ENCODE data around the gene TMEM258.

Gene TMEM258

DNA sequence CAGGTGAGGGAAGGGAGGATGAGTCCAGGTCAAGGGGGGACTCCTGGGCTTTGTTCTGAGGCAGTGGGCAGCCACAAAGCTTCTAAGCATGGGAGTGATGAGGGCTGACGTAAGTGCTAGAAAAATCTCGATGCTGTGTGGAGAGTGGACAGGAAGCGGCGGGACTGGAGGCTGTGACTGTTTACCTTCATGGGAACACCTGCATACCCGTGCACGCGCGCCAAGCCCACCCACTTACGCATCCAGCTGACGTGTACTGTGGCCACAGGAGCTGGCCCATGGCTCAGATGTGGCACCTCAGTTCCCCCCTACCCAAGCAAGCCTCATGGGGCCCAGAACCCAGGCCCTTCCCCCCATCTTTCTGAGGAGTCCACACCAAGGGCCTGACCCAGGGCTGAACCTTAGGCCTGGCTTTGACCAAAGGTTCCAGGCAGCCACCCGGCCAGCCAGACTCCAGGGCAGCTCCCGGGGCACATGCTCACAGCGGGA lies 26.0 kb downstream of the TMEM258 start:
- in situ Hi-C loops (cut with MboI; ENCODE audit: low pct_unique_long_range_greater_than_20kb, low sequenced_read_pairs) = no loop called here
- no peak for DNase-seq

DNA sequence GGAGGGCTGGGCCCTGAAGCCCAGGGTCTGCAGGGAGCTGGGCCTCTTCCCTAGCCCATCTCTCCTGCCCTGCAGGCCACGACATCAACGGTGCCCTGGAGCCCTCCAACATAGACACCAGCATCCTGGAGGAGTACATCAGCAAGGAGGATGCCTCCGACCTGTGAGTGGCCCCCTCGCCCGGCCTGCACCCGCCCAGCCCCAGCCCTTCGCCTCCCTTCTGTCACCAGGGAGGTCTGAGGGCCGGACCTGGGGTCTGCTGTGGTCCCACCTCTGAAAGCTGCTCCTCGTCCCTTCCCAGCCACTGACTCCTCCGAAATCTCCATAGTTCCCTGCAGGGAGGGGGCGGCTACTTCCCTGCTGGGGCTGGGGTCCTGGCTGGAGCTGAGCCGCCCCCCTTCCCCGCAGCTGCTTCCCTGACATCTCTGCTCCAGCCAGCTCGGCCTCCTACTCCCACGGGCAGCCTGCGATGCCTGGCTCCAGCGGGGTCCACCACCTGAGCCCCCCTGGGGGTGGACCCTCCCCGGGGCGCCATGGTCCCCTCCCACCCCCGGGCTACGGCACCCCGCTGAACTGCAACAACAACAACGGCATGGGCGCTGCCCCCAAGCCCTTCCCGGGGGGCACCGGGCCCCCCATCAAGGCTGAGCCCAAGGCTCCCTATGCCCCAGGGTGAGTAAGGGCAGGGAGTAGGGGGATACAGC lies 26.7 kb downstream of the TMEM258 start:
- in situ Hi-C loops (cut with MboI; ENCODE audit: low pct_unique_long_range_greater_than_20kb, low sequenced_read_pairs) = no loop called here
- DNase-seq = no peak

DNA sequence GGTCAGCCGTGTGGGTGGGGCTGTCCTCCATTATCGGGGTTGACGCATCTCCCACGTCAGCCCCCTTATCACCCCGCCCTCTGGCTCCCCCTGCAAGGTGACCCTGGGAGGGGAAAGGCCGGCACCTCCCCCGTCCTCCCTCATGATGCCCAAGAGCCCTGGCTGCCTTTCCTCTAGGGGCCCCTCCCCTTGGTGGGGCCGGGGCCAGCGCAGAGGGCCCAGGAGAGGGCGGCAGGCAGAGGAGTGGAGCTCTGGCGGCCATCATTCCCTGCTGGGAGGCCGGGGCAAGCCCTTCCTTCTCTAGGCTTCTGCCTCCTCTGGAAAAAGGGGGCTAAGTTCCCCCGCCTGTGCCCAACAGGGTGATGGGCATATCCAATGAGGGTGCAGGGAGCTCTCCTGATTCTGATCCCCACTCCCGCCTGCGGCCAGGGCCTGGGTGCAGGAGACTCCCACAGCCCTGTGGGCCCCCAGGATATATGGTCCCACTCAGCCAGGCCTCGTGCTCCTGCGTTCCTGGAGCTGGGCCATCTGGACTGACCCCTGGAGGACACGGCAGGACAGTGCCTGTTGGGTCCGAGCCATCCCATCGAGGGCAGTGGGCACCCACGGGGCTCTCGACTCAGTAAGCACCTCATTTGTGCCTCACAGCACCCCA lies 27.7 kb downstream of the TMEM258 start:
- in situ Hi-C loops (cut with MboI; ENCODE audit: low pct_unique_long_range_greater_than_20kb, low sequenced_read_pairs) = no loop called here
- DNase-seq = no peak

DNA sequence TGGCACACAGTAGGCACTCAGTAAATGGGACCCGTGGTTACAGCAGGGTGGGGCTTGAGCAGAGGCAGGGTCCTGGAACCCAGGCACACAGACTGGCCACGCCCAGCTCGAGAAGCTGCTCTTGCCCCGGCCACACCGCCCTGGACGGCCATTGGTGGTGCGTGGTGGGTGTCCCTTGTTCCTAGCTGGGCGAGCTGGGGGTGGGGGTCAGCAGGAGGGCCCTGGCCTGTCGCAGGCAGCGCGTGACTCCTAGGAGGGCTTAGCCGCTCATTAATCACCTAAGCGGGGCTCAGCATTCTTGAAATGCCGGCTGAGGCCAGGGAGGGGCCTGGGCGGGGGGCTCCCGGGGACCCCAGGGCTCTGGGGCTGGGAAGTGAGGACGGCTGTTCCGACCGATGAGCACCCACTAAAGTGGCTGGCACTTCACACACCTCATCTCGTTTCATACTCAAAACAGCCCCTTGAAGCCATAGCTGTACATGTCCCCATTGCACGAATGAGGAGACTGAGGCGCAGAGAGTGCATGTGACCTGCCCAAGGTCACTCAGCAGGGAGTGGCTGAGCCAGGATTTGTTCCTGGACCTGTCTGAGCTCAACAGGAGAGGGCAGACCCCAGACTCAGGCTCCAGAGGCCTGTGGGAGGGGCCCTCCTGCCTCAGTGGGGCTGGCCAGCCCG lies 28.3 kb downstream of the TMEM258 start:
- in situ Hi-C loops (cut with MboI; ENCODE audit: low pct_unique_long_range_greater_than_20kb, low sequenced_read_pairs) = no loop called here
- DNase-seq = no peak

DNA sequence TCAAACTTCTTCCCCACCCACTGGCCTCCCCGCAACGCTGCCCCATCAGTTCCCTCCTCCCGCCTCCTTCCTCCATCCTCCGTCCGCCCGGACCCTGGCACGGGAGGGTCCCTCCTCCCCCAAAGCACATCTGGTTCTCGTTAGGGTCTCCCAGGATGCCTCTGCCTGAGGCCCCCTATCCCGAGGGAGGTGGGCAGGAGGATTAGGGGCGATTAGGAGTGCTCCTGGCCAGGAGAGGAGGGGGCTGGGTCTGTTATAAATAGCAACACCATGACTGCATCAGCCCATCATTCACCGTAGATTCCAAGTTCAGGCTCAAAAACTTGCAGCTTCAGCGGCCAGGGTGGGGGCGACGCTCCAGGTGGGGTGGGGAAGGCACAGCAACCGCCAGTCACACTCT lies 29.6 kb downstream of the TMEM258 start:
- DNase-seq = no peak
- in situ Hi-C loops (cut with MboI; ENCODE audit: low pct_unique_long_range_greater_than_20kb, low sequenced_read_pairs) = no loop called here

DNA sequence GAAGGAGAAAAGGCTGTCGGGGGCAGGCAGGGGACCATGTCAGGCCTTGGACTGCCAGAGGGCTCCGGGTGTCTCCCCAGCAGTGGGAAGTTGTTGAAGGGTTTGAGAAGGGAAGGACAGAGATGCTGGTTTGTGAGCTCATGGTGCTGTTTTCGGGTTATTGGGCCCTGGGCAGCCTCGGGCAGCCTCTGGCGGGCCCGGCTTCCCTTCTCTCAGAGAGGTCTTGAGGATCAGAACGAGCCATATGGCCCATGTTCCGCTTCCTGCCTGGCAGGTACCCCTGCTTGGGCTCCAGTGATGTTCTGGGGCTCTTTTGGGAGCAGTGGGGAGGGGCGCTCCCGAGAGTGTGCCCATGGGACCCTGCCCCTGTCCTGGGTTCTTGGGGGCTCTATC lies 30.2 kb downstream of the TMEM258 start:
- DNase-seq = no peak
- in situ Hi-C loops (cut with MboI; ENCODE audit: low pct_unique_long_range_greater_than_20kb, low sequenced_read_pairs) = no loop called here

DNA sequence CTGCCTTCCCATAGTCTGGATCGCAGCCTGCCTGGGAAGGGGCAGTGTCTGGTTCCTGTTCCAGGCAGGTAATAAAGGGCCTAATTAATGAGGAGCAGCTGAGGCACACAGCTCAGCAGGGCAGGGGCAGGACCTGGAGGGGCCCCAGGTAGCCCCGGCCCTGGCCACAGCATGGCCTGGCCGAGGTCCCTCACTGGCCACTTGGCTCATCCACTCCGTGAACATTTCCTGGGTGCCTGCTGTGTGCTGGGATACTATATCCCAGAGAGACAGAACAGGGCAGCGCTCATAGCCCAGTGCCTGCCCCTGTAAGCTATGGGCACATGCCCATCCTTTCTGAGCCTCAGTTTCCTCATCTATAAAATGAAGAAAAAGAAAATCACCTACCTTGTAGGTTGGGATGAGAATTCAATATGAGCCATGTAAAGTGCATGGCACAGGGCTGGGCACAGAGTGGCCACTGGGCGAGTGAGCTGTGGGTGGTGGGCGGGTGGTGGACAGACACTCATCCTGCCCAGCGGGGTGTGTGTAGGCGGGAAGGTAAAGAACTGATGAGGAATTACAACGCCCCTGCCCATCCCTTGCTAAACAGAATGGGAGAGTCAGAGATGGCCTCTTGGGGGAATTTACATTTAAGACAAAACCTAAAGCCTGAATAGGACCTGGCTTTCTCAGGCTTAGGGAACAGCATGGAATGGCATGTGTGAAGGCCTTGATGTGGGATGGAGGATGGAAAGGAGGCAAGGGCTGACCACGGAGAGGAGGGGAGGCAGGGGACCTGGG lies 30.8 kb downstream of the TMEM258 start:
- no peak for DNase-seq
- in situ Hi-C loops (cut with MboI; ENCODE audit: low pct_unique_long_range_greater_than_20kb, low sequenced_read_pairs) = no loop called here

DNA sequence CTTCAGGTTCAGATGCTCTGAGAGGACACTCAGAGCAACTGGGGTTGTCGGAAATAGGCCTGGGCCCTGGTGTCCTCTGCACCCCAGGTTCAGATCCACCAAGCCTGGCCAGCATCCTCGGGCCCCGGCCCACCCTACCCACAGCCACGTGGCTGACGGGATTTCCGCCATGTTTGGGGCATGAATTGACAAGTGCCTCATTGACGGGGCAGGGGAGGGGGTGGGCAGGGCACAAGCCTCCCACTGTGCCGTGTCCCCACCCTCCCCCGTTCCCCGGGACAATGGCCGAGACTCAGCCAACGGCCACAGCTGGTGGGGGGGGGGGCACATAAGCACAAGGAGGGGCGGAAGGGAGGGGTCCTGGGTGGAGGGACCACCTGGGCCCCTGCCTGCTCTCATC lies 31.5 kb downstream of the TMEM258 start:
- in situ Hi-C loops (cut with MboI; ENCODE audit: low pct_unique_long_range_greater_than_20kb, low sequenced_read_pairs) = no loop called here

DNA sequence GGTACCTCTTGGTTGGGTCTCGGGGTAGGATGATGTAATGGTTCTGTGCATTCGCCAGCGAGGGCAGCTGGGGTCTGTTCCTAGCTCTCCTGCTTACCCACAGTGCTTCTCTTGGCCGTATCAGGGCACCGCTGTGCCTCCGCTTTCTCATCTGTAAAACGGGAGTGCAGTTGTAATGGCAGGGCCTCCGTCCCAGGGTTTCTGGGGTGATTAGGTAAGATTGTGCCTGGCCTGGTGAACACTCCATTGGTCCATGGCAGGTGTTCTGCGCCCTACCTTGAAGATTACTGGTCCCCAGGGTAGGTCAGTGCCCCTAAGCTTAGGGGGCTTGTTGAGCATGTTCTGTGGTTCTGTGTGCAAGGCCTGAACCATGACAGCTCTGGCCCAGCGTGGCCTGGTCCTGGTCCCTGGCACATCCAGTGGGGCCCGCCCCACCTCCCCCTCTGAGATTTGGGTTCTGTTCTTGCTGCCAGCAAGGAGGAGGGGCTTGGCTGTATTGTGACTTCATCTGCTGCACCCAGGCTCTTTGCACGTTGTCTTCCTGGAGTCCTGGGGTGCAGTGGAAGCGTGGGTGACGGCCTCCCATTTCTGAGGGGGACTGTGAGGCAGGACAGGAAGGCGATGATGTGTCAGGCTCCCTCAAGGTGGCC lies 35.1 kb downstream of the TMEM258 start:
- in situ Hi-C loops (cut with MboI; ENCODE audit: low pct_unique_long_range_greater_than_20kb, low sequenced_read_pairs) = no loop called here
- DNase-seq = no peak

More for the DNA sequence above, 31.5 kb downstream of the TMEM258 start:
- DNase-seq = no peak

DNA sequence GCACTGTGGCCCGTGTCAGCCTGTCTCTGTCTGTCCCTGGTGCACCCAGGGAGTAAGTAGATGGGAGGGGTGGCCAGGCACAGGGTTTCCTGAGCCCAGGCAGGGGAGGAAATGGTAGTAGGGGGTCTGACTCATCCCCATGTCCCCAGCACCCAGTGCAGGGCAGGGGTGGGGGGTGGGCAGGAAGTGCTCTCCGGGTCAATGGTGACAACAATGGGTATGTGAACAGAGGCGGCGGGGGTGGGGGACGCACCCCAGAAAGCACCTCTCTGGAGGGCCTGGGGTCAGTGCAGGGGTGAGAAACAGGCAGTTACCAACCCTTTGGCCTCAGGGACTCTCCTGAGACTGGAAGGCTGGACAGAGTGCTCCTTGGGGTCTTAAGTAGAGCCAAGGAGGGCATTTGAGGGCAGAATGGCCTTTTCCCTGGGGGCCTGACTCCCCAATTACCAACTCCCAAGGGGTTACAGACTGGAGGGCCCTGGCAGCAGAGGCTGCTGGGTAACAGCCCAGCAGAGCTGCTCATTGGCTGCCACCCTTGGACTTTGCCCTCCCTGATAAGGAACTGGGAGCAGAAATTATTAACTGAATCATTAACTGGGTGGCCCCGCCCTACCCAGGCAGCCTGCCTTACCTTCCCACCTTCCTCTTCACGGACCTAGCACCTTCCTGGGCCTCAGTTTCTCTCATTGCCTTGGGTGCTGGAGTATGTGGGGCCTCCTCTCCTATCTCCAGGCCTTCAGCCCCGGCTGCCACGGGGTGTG lies 35.8 kb downstream of the TMEM258 start:
- in situ Hi-C loops (cut with MboI; ENCODE audit: low pct_unique_long_range_greater_than_20kb, low sequenced_read_pairs) = no loop called here
- DNase-seq = no peak

DNA sequence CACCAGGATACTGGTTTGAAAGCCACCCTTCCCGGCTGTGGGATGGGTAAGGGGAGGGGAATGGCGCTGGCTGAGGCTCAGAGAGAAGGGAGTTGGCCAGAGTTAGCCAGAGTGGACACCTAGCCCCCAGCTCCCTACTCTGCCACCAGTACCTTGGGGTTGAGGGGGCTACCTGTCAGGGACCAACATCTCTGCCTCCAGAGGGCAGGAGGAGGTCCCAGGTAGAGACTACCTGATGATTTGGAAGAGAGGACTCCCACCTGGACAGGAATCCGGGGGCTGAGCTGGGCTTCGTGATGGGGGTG lies 36.3 kb downstream of the TMEM258 start:
- DNase-seq = no peak
- in situ Hi-C loops (cut with MboI; ENCODE audit: low pct_unique_long_range_greater_than_20kb, low sequenced_read_pairs) = no loop called here

DNA sequence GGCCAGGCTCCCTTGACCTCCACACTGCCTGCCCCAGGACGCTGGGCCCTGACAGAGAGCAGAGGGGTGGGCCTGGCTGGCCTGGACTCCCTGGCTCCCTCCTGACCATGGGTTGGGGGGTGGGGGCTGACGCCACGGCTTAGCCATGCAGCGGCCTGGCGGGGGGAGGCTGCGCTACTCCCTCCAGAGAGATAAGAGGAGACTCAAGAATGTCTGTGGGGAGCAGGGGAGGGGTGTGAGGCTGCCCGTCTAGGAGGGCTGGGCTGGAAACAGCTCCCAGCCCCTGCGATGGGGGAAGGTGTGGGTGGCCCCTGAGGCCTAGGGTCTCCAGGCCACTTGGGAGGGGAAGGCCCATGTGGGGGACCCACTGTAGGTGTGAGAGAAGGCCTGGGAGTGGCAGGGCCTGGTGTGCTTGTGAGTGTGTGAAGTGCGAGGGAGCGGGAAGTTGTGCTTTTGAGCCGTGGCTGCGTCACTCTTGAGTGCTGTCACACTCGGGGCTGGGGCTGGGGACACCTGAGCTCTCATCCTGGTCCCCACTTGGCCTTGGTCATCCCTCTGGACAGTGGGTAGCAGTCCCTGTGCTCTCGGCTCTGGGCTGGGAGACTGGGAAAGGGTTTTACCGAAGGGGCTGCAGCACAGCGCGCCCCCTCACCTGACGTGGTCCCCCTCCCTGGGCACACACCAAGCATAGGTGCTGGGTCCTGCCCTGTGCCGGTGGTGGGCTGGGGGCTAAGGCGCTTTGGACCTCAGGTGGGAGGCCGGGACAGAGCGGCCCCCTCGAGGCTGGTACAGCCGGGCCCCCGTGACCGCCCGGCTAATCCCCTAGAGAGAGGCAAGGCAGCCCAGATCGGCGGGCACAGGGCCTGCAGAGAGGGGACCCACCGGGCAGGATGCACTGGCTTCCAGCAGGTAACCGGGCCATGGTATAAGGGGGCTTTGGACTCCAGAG lies 37.6 kb downstream of the TMEM258 start:
- in situ Hi-C loops (cut with MboI; ENCODE audit: low pct_unique_long_range_greater_than_20kb, low sequenced_read_pairs) = no loop called here
- DNase-seq = no peak

DNA sequence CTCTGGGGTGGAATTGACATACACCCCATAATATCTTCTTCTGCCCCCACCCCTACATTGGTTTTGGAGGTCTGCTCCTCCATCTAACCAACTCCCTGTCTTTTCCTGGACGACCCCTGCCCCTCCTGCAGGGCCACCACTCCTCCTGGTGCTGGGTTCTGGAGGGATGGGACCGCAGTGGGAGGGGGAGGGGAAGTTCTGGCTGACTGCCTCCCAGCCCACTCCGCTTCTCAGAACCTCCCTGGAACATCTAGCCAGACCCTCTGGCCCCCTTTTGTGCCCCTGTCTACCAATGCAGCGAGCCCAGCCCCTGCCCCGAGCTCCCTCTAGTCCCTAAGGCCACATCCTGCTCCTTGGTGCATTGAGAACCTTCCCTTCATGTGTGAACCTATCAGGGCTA lies 38.7 kb downstream of the TMEM258 start:
- in situ Hi-C loops (cut with MboI; ENCODE audit: low pct_unique_long_range_greater_than_20kb, low sequenced_read_pairs) = no loop called here
- no peak for DNase-seq

DNA sequence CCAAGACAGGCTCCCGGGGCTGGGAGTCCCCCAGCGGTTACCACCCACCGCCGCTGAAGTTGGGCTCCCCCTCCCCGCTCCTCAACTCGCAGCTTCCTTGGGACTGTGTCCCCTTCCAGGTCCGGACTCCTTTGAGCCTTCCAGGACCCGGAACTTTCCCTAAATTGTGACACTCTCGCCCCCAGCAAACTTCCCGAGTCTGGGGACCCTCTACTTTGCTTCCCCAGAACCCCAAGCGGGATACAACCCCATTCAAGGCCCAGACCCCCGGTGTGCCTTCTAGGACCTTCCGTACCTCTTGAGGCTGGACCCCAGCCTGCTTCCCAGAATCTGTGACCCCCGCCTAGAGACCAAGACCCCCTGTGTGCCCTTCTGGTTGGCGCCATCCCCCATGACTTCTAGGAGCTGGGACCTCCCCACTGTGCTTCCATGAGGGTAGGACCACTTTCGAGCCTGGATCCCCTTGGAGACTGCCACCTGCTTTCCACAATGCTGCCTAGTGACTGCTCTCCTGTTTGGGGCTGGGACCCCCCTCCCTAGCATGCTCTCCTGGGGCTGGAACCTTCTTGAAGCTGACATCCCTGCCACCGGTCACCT lies 39.4 kb downstream of the TMEM258 start:
- no peak for DNase-seq
- in situ Hi-C loops (cut with MboI; ENCODE audit: low pct_unique_long_range_greater_than_20kb, low sequenced_read_pairs) = no loop called here

DNA sequence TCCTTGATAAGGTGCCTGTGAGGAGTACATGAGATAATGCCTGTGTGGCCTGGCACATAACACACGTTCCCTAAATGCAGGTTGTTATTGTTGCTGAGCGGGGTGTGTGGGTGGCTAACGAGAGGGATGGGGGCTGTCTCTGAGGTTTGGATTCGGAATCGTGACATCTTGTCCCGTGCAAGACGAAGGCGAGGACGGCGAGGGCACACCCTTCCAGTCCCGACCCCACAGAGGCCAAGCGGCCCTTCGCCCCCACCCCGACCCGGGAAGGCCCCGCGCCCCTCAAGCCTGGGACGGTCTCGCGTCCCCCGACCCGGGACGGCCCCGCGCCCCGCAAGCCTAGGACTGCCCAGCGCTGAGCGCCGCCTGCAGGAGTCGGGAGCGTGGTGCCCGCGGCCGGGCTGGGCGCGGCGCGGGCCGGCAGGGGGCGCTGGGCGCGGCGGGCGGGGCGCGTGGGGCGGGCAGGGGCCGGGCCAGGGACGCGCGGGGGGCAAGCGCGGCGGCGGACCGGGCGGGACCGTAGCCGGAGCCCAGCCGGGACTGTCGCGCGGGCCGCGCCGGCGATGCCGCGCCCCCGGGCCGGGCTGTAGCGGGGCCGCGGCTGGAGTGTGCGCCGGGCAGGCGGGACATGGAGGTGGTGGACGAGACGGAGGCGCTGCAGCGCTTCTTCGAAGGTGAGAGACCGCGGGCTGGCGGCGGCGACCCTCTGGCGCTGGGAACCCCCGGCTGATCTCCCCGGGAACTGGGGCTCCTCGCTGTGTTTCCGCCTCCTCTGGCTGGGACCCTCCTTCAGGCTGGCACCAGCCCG lies 40.1 kb downstream of the TMEM258 start, which contains the start of gene MYRF:
Gene MYRF, plus strand, starts transcription at position 520 of the 808 bp plus-strand sequence. Its CDS starts 109 bp downstream, at position 629.
- in situ Hi-C loops (cut with MboI; ENCODE audit: low pct_unique_long_range_greater_than_20kb, low sequenced_read_pairs) = no loop called here
- DNase-seq = no peak

DNA sequence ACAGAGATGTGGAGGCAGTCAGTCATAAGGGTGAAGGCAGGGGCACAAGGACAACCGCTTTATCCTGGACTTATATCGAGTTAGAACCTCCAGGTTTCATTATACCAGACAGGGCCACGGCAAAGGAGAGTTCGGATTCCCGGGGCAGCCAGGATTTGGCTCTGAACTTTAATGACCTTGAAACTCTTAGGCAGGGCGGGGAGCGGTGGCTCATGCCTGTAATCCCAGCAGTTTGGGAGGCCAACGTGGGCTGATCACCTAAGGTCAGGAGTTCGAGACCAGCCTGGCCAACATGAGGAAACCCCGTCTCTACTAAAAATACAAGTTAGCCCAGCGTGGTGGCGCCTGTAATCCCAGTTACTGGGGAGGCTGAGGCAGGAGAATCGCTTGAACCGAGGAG lies 41.0 kb downstream of the TMEM258 start:
- DNase-seq = no peak
- in situ Hi-C loops (cut with MboI; ENCODE audit: low pct_unique_long_range_greater_than_20kb, low sequenced_read_pairs) = no loop called here
